ENCODE results near the gene AFF3.

AFF3 gene

DNA sequence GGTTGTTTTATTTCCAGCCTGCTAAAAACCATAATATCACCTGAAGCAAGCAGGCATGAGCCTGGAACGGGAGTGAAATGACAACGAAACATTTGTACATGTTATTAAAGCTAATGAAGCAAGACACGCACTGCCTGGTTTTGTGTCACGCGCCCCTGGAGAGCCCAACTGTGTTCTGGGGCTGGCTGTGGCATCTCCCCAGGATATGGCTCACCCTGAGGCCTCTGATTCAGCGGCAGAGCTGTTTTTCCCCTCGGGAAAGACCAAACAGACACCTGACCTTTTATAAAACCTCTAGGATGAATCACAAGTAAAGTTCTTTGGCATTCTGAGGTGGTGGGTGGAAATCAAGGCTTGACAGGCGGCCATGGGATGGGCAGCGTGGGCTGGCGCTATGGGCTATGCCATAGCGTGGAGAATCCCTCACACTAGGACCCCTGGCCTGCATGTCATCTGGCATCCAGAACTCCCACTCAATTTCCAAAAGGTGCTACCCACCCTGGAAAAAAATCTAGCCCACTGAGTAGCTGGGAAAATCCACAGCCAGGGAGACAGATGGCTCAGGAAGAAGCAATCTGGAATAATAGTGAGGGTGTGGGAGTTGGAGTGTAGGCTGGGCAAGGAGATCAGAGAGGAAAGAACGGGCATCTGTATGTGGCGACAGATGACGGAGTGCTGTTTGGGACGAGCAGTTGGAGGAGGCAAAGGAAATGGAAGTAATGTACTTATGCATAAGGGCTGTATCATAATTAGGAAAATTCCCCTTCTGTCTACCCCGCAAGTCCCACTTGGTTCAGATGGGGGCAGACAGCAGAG, 262.0 kb downstream of the AFF3 start:
- DNase-seq (ENCODE audit: low spot score): no peak

DNA sequence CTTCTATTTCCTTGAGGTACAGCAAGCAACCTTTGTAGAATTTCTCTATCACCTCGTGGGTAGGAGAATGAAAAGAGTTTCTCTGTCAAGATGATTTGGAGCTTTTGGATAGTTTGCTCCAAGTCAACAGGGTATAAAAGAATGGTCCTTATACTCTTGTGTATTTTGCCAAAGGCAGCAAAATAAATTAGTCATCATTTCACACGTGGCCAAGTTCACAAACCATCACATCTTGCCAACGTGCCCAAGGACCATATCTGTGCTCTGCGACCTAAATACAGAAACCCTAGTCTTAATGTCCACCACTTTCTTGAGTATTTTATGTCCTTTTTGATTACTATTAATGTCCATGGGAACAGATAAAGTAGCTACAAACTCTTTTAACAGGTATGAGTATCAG, 262.9 kb downstream of the AFF3 start:
- DNase-seq (ENCODE audit: low spot score): no peak

DNA sequence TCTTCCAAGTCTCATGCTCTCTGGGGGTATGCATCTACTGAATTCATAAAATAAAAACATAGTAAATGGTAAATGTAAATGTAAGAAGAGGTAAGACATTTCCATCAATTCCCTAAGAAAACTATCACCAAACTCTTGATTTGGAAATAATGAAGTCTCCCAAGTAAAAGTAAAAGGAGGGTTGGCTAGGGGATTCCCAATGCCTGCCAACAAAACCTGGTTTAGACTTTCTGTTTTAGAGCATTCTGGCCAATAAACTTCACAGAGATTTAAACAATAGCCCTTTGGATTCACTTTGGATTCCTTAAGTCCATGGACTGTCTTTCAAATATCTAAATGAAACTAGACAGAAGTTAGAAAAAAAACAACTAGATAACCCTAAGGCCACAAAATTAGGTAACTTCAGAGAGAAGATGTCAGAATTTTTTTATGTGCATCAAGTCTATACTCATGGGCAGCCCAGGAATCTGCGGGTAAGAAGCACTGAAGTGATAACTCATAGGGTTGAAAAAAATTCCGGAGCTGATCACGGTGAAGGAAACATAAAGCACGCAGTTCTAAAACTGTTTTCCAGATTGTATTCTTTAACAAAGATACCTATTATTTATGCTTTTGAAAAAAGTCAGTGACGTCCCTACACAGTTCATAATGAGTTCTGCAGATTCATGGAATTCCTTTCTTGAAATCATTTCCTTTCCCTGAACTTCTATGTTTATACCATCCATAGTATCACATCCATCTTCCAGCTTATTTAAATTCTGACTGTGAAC, 263.6 kb downstream of the AFF3 start:
- no peak for DNase-seq (ENCODE audit: low spot score)

DNA sequence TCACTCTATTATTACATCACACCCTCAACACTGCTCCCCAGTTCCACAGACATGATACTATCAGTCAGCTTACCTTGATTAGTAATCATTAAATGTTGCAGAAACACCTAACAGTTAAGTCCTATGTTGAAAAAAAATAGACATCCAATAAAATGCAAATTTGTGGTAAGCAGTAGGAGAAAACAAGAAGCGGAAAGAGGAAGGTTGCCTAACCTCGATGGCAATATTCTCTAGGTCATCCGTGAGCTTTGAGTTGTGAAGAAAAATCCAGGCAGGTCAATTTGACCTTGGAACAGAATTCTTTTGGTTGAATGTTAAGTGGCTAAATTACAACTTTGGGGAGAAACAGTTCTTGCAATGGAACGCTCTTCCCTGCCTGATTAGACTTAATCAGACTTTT, 264.4 kb downstream of the AFF3 start:
- no peak for DNase-seq (ENCODE audit: low spot score)

DNA sequence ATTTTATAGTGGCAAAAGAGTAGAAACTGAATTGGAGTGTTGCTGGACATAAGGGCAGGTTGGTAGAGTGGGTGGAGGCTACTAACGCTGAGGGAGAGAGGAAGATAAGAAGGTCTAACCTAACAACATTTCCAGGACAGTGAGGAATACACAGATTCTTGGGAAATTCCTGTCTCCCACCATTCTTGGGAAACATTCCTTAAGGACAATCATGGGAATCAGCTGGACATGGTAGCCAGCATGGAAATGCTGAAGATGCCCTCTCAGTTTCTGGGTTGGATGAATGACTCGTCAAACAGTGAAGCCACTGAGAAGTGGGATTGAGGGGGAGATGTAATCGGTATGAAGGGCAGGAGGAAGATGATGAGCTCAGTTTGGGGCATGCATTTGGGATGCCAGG, 265.4 kb downstream of the AFF3 start:
- DNase-seq (ENCODE audit: low spot score): no peak

DNA sequence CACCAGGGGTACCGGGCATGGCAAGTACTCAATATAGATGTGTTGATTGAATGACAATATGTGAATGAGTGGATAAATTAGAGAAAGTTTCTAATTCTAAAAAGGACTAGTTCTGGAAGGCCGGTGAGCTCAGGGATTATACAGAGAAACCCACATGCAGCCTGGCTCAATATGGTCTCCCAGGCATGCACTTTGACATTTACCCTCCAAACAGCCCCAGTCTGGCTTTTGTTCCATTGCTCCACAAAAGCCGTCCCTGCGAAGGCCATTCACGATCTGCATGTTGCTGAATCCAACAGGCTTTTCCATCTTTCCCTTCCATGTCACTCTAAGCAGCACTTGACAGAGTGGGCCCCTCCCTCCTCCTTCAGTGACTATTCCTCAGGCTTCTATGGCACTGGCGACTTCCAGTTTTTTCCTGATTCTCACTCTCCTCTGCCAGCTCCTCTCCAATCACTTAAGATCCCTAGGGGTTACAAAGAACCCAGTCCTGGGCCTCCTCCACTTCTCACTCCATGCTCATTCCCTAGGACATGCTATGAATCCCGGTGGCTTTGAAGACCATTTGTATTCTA, 266.7 kb downstream of the AFF3 start:
- no peak for DNase-seq (ENCODE audit: low spot score)

DNA sequence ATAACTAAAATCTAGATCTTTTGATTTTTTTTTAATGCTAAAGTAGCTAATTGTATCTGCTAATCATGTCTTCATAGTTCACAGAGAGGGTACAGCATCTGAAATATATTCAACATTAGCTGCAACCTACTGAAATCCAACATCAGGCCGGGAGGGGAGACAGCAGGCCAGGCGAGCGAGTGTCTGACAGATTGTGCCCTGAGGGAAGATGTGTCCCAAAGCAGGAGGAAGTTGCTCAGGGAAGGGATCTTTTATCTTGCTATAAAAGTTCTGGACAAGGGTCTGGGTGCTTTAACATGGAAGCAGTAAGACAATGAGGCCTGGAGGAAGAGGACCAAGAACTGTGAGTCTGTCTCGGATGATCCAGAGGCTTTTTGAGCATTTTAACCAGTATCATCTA, 274.1 kb downstream of the AFF3 start:
- no peak for DNase-seq (ENCODE audit: low spot score)

DNA sequence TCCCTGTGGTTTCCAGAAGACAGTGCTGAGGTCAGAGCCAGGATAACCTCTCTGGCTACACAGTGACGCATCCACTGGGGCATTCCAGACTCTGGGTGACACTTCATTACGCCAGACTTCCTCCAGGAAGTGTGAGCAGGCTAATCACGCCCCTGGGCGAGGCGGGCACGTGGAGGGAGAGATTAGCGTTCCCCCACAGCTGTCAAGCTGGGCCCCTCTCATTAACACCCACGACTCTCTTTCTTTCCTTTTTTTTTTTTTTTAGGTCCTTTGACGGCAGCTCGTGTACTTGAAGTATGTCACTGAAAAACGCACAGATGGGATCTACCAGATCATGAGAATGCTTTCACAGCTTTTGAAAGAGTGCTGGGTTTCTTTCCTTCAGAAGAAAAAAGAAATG, 274.6 kb downstream of the AFF3 start:
- no peak for DNase-seq (ENCODE audit: low spot score)

DNA sequence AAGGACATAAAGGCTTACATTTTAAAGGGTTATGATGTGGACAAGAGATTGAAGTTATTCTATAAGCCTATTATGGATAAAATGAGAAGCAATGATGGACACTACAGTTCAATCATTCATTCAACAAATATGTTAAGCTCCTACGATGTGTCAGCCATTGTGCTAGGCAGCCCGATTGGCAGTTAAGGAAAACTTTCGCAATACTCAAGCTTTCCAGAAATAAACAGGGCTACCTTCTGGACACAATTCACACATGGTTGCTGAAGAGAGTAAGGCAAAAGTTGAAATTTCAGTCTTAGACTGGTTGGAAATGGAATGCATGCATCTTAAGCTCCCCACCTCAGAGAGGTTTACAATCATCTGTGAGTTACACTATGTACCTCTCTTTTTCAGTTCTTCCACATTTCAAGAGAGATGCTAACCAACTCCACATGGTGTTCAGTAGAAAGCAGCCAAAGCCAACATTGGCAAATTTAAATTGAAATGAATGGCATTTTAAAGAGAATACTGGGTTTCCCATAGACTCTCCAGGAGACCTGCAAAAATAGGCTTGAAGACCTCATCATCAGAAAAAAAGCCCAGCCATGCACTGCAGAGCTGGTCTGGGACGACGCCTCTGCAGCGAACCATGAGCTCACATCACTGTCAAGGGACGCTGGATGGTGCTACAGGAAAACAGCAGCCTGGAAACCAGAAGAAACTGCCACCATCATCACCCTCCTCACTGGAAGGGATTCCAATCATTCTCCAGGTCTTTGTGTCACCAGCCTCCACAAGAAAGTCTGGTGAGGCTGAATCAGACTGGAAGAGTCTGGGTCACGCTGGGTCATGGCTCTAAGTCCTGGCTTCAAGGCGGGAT, 276.3 kb downstream of the AFF3 start:
- DNase-seq (ENCODE audit: low spot score): no peak

DNA sequence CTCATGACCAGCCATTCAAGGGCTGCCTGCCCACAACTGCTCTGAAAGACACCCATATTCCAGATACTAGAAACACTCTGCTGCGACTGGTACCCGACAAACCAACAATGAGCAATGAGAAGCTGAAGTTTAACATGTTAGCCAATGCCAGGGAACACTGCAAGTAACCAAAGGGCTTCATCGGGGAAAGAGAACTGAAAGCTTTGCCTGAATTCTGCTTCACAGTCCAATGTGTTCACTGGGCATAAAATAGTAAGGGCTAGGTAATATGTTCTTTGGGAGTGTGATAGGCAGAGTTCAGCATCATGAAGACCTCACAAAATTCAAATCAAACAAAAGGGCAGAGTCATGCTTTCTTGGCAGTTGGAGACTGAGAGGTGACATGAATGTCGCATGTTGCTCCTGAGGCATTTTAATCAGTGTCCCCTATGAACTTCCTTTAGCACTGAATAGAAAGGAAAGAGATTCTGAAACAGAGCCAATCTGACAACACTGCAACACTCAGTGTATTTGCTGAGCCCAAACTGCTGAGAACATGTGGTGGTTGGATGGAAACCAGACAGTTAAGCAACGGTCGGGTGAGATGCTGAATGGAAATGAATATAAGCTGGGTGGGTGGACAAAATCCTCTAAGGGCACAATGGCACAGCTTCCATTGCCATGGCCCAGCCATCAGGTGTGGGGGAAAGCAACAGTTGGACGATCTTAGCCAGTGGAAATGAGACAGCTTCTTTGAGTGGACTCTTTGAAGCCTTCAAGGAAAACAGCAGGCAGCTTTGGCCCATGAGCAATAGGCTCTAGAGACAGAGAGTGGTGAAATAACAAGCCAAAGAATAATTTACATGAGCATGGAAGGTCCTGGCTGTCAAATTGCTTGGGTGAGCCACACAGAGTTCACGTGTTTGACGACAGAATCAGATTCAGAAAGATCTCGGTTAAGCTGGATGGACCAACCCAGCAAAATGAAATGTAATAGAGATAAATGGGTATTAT, 277.5 kb downstream of the AFF3 start:
- DNase-seq (ENCODE audit: low spot score): no peak

DNA sequence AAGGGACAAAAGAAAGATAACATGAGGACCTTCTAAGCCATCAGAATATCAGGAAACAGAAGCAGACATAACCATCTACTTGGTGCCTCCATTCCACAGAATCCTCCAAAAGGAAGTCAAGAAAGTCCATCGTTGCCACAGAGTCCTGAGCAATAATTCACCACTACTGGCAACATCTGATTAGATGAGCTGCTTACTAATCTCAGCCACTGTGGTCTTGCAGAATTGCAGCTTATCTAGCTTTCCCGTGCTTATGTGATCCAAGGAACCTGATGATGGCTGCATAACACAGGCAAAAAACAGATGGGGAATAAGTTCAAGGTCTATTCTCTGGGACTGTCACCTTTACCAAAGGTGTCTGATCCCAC, 278.5 kb downstream of the AFF3 start:
- DNase-seq (ENCODE audit: low spot score): no peak

DNA sequence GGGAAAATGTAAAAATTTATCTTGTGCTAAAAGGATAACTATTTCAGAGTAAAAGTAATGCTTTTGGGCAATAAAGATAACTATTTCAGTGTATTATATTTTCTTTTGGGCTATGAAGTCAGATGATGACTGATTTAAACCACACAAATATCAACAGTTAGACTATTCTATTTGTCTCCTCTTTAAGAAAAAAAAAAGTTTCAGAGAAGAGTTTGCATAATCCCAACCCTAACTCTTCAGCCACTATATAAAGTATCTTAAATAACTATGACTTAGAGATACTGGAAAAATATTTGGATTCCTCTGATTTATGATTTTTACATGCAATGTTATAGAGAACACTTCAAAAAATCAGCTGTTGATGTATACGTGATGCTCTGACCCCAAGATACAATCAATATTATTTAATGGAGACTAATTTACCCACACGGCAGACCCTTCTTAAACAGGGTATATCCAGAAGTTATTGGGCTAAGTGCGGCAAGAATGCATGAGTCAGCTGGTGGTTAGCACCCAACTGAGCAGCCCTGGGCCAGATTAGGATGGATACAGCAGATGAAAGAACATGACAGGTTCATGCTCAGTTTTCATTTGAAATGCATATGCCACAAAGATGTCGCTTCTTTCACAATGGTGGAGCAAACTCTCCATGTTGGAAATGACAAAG, 279.0 kb downstream of the AFF3 start:
- DNase-seq (ENCODE audit: low spot score): no peak

DNA sequence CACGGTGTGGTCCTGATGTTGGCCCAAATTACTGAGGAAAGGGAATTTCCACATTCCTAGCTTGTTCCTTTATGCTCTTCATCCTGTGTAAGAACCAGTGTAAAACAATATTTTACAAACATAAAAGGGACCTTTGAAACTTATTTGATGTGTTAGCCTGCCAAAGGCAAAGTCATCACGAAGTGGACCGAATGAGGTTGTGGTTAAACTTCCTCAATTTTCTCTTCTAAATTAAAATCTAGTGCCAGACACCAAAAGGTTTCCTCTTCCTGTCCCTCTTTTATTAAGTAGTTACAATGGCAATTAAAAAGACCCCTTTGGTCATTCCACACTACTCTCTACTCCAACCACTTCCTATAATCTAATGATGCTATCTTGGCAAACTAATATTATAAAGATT, 279.8 kb downstream of the AFF3 start:
- no peak for DNase-seq (ENCODE audit: low spot score)

DNA sequence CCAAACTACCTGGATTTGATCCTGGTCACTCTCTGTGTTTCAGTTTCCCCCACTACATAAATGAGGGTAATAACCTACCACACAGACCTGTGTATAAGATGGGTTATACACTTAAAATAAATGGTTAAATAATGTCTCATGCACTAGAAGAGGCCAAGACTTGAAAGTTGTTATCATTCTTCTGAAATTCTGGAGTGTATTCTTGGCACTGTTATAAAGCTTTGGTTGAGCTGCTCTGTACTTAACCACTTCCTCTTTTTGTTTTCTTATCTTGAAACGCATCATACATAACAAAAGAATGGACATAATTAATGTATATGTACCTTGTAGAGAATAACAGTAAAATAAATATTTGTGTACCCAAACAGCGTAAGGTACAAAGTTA, 281.0 kb downstream of the AFF3 start:
- DNase-seq (ENCODE audit: low spot score): no peak

DNA sequence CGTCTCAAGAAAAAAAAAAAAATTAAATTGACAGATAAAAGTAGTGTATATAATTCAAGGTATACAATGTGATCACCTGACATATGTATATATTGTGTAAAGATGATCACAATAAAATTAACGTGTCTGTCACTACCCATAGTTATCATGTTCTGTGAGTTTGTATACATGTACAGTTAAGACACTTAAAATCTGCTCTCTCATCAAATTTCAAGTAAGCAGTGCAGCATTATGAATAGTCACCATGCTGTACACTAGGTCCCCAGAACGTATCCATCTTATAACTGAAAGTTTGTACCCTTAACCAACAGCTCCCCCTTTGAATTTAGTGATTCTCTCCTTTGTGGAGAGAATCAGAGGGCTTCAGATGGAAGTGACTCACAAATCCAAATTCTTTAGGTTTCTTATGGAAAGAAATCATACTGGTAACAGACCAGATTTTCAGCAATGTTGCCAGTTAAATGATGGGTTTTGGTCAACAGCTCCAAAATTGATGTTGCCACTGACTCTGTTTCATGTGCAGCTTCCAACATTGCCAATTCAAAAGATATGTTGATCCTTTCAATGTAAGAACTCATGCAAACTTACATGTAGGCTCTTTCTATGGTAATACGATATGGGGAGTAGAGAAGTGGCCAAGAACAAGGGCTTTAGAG, 281.5 kb downstream of the AFF3 start:
- no peak for DNase-seq (ENCODE audit: low spot score)

DNA sequence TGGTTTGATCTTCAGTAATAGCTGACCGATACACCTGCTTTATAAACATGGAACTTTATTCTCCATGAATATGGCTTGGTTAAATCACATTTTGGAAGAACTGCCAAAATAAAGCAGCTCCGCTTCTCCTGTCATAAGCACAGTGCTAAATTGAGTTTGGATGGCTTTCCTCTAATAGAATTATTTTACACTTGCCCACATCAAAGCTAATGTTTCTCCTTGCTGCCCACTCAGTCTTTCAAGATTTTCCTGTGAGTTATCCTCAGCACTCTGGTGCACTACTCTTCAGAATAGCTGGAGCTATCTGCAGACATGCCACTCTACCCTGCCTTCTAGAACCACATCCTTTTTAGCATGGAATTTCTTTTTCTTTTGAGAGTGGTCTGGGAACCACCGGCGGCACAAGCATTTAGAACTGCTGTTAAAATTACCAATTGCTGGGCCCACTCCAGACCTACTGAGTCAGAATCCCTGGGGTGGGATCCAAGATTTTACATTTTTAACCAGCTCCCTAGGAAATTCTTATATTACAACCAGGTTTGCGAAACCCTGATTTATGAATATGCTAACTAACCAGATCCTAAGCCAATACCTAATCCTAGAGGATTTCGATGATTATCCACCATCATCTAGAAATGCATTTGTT, 283.3 kb downstream of the AFF3 start:
- no peak for DNase-seq (ENCODE audit: low spot score)

DNA sequence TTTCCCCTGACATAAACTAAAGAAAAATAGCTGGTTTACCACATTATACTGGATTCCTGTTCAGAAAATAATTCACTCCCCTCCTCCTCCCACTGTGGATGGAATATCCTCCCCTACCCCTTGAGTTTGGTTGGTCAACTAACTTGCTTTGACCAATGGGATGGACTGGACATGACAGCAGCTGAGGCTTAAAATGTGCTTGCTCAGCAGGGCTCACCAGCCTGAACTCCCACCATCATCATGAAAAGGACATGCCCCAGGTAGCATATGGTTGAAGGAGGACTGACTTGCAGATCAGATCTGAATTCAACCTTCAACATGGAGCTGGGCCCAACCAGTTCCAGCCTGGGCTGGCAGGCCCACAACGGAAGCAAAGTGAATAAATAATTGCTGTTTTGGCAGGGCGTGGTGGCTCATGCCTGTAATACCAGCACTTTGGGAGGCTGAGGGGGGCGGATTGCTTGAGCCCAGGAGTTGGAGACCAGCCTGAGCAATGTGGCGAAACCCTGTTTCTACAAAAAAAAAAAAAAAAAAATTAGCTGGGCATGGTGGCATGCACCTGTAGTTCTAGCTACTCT, 284.4 kb downstream of the AFF3 start:
- DNase-seq (ENCODE audit: low spot score): no peak

DNA sequence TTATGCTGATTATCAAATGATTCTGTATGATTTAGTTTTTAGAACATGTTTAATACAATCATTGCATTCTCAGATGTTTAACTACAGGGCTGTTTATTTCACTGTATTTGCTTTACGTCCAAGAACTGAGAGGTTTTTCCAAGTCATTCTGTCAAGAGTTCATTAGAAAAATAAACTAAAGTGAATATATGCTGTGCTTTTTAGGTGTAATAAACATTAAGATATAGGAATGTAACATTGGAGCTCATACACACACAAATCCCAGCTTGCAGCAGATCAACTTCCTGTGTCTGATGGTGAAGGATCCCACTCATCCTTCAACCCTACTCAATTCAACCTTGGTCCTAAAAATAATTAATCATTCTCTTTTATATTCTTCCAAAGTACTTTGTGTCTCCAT, 285.0 kb downstream of the AFF3 start:
- DNase-seq (ENCODE audit: low spot score): no peak

DNA sequence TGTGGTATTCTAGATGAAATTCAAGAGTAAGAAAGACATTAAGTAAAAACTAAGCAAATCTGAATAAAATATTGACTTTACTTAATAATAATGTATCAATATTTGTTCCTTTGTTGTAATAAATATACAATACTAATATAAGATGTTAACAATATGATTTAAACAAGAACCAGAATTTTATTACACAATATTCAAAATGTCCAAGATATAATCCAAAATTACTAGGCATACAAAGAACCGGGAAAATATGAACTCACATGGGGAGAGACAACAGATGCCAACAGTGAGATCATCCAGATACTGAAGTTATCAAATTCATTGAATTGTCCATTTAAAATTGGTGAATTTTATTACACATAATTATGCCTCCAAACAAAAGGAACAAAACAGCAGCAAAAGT, 286.3 kb downstream of the AFF3 start:
- no peak for DNase-seq (ENCODE audit: low spot score)
